GM12878 (cell line): ENCODE results near the gene KDSR. TPM values are rescaled to one million over a fixed set of nuclear protein-coding genes. Genes with fewer than 3 reads are reported as not detected.
A peak's percentile ranks its signal among the peaks of the same experiment; 100 is the strongest.

Experiments used
- ATF3 ChIP-seq: IDR thresholded peaks from 2 replicates; pipeline ENCODE4 v1.6.1; 2011; ENCODE audit warnings: low read depth, mild to moderate bottlenecking, low read length, moderate library complexity, borderline replicate concordance; ENCODE audit errors: extremely low read depth
- BCL11A ChIP-seq: IDR thresholded peaks from 2 replicates; pipeline ENCODE4 v1.6.1; 2011; ENCODE audit warnings: low read depth, low read length
- BCLAF1 ChIP-seq: fragments of 450-650 bp; IDR thresholded peaks from 2 replicates; pipeline ENCODE4 v1.6.1; 2017; ENCODE audit warnings: antibody characterized with exemption, mild to moderate bottlenecking, moderate library complexity
- CBX3 ChIP-seq: fragments of 200-600 bp; sonication (generic); IDR thresholded peaks from 2 replicates; pipeline ENCODE4 v1.6.1; 2016; ENCODE audit warnings: low read depth, borderline replicate concordance
- E2F4 ChIP-seq: IDR thresholded peaks from 2 replicates; pipeline ENCODE4 v1.6.1; 2012; ENCODE audit warnings: low read depth, low read length, improper control_type of control experiment
- ELK1 ChIP-seq: IDR thresholded peaks from 2 replicates; pipeline ENCODE4 v1.6.1; 2012; ENCODE audit warnings: low read depth, low read length, improper control_type of control experiment
- ETV6 ChIP-seq, 2 experiments: fragments of 450-650 bp in 1 of 2; IDR thresholded peaks in 1 of 2; conservative IDR thresholded peaks in 1 of 2; 2 replicates each; pipeline ENCODE4 v1.6.1; 2014; ENCODE audit warnings: antibody characterized with exemption in 1 of 2, borderline replicate concordance in 1 of 2, low read depth in 1 of 2, mild to moderate bottlenecking in 1 of 2, moderate library complexity in 1 of 2
- EZH2 ChIP-seq: IDR thresholded peaks from 2 replicates; pipeline ENCODE4 v1.6.1; 2012; ENCODE audit warnings: low read depth, mild to moderate bottlenecking, control low read depth, inconsistent platforms, low read length, borderline replicate concordance; ENCODE audit not compliant: control insufficient read depth
- IRF3 ChIP-seq: fragments of 450-650 bp; IDR thresholded peaks from 2 replicates; pipeline ENCODE4 v1.6.1; 2014; ENCODE audit warnings: mild to moderate bottlenecking
- MEF2A ChIP-seq: IDR thresholded peaks from 2 replicates; pipeline ENCODE4 v1.6.1; 2011; ENCODE audit warnings: low read depth, mild to moderate bottlenecking, low read length, moderate library complexity; ENCODE audit not compliant: insufficient read depth
- MTA2 ChIP-seq: fragments of 450-650 bp; IDR thresholded peaks from 2 replicates; pipeline ENCODE4 v1.6.1; 2016; ENCODE audit warnings: low read depth, mild to moderate bottlenecking, moderate library complexity
- MYC ChIP-seq: IDR thresholded peaks from 2 replicates; pipeline ENCODE4 v1.6.1; 2011; ENCODE audit warnings: mild to moderate bottlenecking, low read length, moderate library complexity, inconsistent platforms; ENCODE audit not compliant: insufficient read depth, insufficient replicate concordance, insufficient read length, severe bottlenecking
- NR2C1 ChIP-seq: fragments of 450-650 bp; IDR thresholded peaks from 2 replicates; pipeline ENCODE4 v1.6.1; 2017; ENCODE audit warnings: antibody characterized with exemption, mild to moderate bottlenecking, moderate library complexity
- NR2F1 ChIP-seq: fragments of 450-650 bp; conservative IDR thresholded peaks from 2 replicates; pipeline ENCODE4 v1.6.1; 2017; ENCODE audit warnings: mild to moderate bottlenecking
- PAX5 ChIP-seq: IDR thresholded peaks from 2 replicates; pipeline ENCODE4 v1.6.1; 2011; ENCODE audit warnings: low read depth, low read length, borderline replicate concordance
- SIN3A ChIP-seq: IDR thresholded peaks from 2 replicates; pipeline ENCODE4 v1.6.1; 2012; ENCODE audit warnings: low read depth, low read length, improper control_type of control experiment
- SMARCA5 ChIP-seq: fragments of 450-650 bp; IDR thresholded peaks from 2 replicates; pipeline ENCODE4 v1.6.1; 2017; ENCODE audit warnings: mild to moderate bottlenecking
- TCF7 ChIP-seq: IDR thresholded peaks from 2 replicates; pipeline ENCODE4 v1.6.1; 2014; ENCODE audit warnings: antibody characterized with exemption, borderline replicate concordance
- ZBED1 ChIP-seq: IDR thresholded peaks from 2 replicates; pipeline ENCODE4 v1.6.1; 2016; ENCODE audit warnings: borderline replicate concordance
- ZNF217 ChIP-seq: fragments of 450-650 bp; IDR thresholded peaks from 2 replicates; pipeline ENCODE4 v1.6.1; 2017; ENCODE audit warnings: antibody characterized with exemption, mild to moderate bottlenecking
- ZNF24 ChIP-seq: fragments of 450-650 bp; IDR thresholded peaks from 2 replicates; pipeline ENCODE4 v1.6.1; 2017; ENCODE audit warnings: antibody characterized with exemption, mild to moderate bottlenecking
- polyA plus RNA-seq, 11 experiments: library from polyadenylated mRNA; depleted of rRNA in 4 of 11; unstranded in 6 of 11; stranded (reverse) in 5 of 11; fragments of >200 nt; fragmentation: Nextera tagmentation in 4 of 11; fragmentation: Illumina TruSeq in 1 of 11; extraction: Ambion mirVana in 4 of 11; extraction: Trizol in 1 of 11; gene quantifications; 1 replicate in 1 of 11; 2 replicates in 10 of 11; pipeline versions ENCODE4 v1.2.1 to v1.2.3, GENCODE V29; 2011 to 2016; ENCODE audit warnings: inconsistent platforms in 2 of 11, missing spikeins in 2 of 11, low read depth in 1 of 11
- total RNA-seq, 4 experiments: library from RNA; depleted of rRNA in 3 of 4; stranded (reverse); fragments of >200 nt in 3 of 4; fragmentation: Illumina TruSeq in 1 of 4; extraction: Trizol in 1 of 4; gene quantifications; 2 replicates each; pipeline versions ENCODE4 v1.2.1 to v1.2.3, GENCODE V29; 2013 to 2021

The KDSR gene
- total and polyA plus RNA-seq, 10 of the 15 experiments (the other 5 are each of a cell fraction or from before 2014, with no cell fraction given), result 5.2 to 25.9 (median 14.3) TPM

- no peak for TF ChIP-seq MYC
- no peak for TF ChIP-seq SMARCA5
- TF ChIP-seq MTA2, result no peak
- TF ChIP-seq BCL11A, result 0 out of 2 replicates have a peak, but pooled peaks have one; percentile 35
- no peak for TF ChIP-seq IRF3
- no peak for TF ChIP-seq E2F4
- TF ChIP-seq TCF7, result no peak
- TF ChIP-seq ETV6 (conservative IDR thresholded peaks at IDR 0.05 in 1 of 2, IDR thresholded peaks at IDR 0.05 in 1 of 2; ENCODE audit: borderline replicate concordance in 1 of 2, low read depth in 1 of 2), result peak in 1 of 2 experiments; percentile 34; a peak in 1 of 4 replicates
- no peak for TF ChIP-seq ZNF24
- no peak for TF ChIP-seq ELK1
- TF ChIP-seq EZH2, result no peak
- no peak for TF ChIP-seq ZNF217
- 0 out of 2 replicates have a peak, but pooled peaks have one; percentile 39 for TF ChIP-seq MEF2A
- TF ChIP-seq PAX5, result no peak
- no peak for TF ChIP-seq SIN3A
- no peak for TF ChIP-seq NR2C1
- TF ChIP-seq ATF3, result no peak
- no peak; the same call in 1 of the 2 replicates for TF ChIP-seq NR2F1
- TF ChIP-seq BCLAF1, result no peak
- TF ChIP-seq ZBED1, result no peak
- no peak for TF ChIP-seq CBX3
Measured at GRCh38 chr18:63299837-63300745, 66.9 kb downstream of the KDSR start (continued).
